HL-60 (cell line): ENCODE results near the gene MBD3.

ENCODE experiments used
- POLR2AphosphoS5 ChIP-seq: IDR thresholded peaks from 2 replicates; pipeline ENCODE4 v1.6.1; 2012; ENCODE audit warnings: low read depth
- TF ChIP-seq, protein P1 (sequence below): IDR thresholded peaks from one replicate; pipeline ENCODE4 v1.5.1; 2011; ENCODE audit warnings: low read length, control low read depth, inconsistent platforms; ENCODE audit not compliant: insufficient read depth

DNA sequence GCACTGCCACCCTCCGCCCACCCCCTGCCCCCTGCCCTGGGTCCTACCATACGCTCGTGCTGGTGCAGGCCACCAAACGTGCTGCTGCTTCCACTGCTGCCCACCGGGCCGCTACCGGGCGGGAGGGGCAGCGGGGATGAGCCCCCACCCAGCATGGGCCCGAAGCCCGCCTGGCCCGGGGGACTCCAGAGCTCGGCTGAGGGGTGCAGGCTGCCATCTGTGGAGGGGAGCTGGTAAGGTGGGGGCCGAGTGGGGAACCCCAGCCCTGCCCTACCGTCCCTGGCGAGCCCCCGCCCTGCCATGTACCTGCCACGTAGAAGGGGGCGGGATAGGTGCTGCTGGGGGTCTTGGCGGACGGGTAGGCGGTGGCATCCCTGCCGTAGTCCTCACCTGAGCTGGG lies 29.3 kb upstream of the MBD3 start:
- TF ChIP-seq POLR2AphosphoS5 = no peak
- TF ChIP-seq, protein P1, sequence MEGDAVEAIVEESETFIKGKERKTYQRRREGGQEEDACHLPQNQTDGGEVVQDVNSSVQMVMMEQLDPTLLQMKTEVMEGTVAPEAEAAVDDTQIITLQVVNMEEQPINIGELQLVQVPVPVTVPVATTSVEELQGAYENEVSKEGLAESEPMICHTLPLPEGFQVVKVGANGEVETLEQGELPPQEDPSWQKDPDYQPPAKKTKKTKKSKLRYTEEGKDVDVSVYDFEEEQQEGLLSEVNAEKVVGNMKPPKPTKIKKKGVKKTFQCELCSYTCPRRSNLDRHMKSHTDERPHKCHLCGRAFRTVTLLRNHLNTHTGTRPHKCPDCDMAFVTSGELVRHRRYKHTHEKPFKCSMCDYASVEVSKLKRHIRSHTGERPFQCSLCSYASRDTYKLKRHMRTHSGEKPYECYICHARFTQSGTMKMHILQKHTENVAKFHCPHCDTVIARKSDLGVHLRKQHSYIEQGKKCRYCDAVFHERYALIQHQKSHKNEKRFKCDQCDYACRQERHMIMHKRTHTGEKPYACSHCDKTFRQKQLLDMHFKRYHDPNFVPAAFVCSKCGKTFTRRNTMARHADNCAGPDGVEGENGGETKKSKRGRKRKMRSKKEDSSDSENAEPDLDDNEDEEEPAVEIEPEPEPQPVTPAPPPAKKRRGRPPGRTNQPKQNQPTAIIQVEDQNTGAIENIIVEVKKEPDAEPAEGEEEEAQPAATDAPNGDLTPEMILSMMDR = no peak
